Activated CD8-positive, alpha-beta memory T cell treated with anti-CD3 and anti-CD28 coated beads for 1 hour (primary cell): ENCODE data around the gene MYLK3.

Experiments used
- DNase-seq, 2 donors: peaks; one replicate each; pipeline ENCODE4 v3.0.0-alpha.2; 2020; ENCODE audit warnings: low read depth in 1 of 2; ENCODE audit errors: extremely low read depth in 1 of 2

MYLK3 gene

GRCh38 chr16:46728806-46729205 lies 19.3 kb downstream of the MYLK3 start:
- no peak for DNase-seq

GRCh38 chr16:46727630-46728029 lies 20.5 kb downstream of the MYLK3 start:
- no peak for DNase-seq

DNA sequence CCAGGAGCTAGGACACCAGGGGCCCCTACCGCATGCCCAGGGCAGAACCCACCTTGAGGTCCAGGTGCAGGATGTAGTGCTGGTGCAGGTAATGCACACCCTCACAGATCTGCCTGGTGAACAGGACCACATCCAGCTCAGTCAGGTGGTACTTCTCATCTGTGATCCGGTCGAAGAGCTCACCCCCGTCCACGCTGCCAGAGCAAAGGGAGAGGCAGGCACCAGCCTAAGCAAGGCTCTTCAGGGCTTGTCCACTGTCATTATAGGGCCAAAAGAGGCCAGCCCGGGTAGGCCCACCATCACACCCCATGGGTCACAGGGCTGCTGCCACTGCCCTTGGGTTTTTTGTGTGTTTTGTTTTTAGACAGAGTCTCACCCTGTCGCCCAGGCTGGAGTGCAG lies 21.0 kb downstream of the MYLK3 start:
- no peak for DNase-seq

- DNase-seq: no peak
Observed at GRCh38 chr16:46721885-46722284, 26.3 kb downstream of the MYLK3 start.

- DNase-seq: no peak
Observed at GRCh38 chr16:46720619-46721018, 27.5 kb downstream of the MYLK3 start.

GRCh38 chr16:46719528-46719927 lies 28.6 kb downstream of the MYLK3 start:
- DNase-seq: no peak

DNA sequence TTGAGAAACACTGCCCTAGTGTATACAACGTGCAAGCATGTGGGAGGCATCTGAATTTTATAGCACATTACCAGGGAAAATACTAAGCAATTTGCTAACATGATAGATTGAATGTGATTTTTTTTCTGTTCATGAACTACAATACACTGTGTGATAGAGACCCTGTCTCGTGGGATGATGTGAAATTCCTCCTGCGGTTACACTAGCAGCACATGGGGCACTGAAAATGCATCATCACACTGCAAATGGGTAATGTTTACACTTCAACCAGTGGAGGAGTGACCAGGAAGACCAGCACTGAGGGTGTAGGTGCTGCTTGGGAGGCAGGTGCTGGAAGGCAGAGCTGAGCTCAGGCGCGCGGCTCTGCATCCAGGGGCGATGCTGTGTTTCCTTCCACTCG lies 29.9 kb downstream of the MYLK3 start:
- no peak for DNase-seq

GRCh38 chr16:46717692-46718091 lies 30.5 kb downstream of the MYLK3 start:
- no peak for DNase-seq

DNA sequence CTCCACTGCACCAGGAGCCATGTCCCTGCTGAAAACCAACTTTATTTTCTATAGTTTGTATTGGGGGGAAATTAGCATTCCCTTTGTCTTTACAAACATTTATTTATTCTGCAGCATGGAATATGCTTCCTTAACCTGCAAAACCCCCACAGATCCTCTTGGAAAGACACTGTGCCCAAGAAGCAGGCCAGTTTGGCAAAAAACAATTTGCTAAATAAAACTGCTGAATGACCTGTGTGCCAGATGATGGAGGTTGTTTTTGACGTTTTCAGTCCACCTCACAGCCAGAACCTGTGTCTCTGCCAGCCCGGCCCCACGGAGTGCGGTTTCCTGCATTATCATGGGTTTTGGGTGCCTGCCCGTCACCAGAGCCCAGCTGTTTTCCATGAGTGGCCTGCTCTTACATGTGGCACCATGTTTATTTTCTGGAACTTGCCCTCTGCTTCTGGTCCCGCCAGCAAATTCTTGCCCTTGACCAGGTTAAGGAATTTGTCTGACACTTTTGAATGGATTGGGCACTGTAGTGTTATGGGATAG lies 32.3 kb downstream of the MYLK3 start:
- DNase-seq: no peak

DNA sequence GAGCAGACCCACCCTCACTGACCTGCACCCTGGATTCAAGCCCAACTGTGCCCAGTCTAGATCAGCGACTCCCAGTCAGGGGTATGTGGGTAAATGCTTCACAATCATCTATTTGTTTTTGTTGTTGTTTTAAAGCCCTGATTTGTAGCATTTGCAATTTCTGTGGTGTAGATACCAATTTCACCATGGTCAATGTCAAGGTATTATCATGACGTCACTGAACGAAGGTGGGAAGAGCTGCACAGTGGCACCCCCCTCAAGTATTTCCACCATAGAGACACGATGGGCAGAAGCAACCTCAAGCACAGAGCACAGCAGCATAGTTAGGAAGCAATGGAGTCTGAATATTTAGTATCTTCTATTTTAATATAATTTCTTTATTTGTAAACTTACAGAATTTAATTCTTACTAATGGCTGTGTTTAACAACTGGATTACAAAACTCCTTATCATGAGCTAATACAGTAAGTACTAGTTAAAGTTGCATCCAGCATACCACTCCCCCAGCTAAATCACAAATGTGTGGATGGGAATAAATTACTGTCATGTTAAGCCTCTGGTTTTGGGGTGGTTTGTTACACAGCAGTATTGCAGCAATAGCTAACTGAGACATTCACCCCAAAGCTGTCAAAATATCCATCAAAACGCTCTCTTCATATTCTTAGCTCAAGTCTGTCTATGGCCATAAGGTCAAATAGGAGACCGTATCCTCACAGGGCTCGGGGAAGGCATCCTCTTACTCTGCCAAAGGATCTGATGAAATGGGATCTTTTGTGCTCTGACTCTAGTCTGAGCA lies 33.1 kb downstream of the MYLK3 start:
- no peak for DNase-seq

DNA sequence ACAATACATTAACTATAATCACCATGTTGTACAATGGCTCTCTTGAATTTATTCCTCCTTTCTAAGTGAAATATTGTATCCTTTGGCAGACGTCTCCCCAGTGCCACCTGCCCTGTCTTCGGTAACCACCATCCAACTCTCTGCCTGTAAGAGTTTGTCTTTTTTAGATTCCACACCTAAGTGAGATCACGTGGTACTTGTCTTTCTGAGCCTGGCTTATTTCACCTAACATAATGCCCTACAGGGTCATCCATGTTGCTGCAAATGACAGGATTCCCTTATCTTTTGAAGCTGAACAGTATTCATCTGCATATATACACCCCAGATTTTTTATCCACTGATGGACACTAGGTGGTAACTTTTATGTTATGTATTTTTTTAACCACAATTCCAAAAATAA lies 34.5 kb downstream of the MYLK3 start:
- DNase-seq: no peak

- DNase-seq: no peak
Observed at GRCh38 chr16:46712911-46713310, 35.2 kb downstream of the MYLK3 start.

DNA sequence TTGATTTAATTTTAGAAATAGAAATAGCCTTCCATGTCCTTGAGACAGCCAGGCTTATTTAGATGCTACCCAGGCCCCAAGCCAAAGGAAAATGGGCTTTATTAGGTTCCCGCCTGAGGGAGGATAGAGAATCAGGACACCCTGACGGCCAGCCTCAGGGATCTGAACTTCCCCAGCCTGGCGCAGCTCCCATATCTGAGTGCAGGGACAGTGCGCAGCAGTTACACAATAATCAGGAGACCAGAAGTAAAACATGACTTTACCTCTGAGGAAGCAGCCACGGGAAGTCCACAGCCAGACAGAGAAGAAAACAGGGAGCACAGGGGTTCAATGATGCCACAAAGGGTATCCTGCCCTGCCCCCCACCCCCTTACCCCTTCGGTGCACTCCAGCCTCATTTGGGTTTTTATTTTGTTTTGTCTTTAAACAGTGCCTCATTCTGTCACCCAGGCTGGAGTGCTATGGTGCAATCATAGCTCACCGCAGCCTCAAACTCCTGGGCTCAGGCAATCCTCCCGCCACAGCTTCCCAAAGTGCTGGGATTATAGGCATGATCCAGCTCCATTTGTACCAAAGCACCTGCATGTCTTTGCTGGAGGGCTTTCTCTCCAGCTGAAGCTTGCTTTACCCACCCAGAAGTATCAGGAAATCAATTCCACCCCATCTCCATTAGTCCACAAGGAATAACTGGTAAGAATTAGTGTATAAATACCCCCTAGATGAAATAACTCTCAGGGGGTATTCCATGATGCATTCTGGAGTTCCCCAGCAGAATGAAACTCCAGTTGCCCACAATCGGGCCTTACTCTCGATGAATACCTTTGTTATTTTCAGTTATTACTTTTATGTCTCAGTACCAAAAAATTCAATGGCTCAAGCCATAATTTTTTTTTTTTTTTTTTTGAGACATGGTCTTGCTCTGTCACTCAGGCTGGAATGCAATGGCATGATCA lies 36.8 kb downstream of the MYLK3 start:
- DNase-seq: no peak

- no peak for DNase-seq
Observed at GRCh38 chr16:46709469-46710005, 38.6 kb downstream of the MYLK3 start.

DNA sequence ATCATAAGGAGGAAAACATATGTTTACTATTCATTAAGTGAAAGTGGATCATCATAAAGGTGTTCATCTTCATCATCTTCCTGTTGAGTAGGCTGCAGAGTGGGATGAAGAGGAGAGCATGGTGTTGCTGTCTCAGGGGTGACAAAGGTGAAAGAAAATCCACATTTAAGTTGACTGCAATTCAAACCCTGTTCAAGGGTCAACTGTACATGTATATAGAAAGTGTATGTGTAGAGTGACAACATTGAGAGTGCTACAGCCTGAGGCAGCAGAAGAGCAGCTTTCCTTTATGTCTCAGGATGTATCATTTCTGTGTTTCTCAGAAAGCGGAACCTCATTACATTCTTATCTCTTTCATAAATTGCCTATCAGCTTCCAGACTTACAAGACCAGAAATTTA lies 41.5 kb downstream of the MYLK3 start:
- DNase-seq: no peak

- no peak for DNase-seq
Observed at GRCh38 chr16:46702030-46702429, 46.1 kb downstream of the MYLK3 start.

- no peak for DNase-seq
Observed at GRCh38 chr16:46701615-46702014, 46.5 kb downstream of the MYLK3 start.

GRCh38 chr16:46700048-46700447 lies 48.1 kb downstream of the MYLK3 start:
- DNase-seq: no peak

- DNase-seq: no peak
Observed at GRCh38 chr16:46696957-46697356, 51.2 kb downstream of the MYLK3 start.

DNA sequence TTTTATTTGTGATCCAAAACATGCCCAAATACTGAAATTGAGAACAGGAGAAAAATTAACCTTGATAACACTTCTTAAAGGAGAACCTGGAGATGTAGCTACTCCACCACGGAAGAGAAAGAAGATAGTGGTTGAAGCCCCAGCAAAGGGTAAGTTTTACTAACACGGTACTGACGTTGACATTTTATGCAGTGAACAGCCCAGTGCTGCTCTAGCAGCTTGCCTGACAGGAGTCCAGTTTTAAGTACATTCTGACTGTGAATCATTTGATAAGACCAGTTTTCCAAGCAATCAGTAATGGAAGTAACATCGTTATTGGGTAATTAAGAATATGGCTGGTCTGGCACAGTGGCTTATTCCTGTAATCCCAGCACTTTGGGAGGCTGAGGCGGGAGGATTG lies 52.2 kb downstream of the MYLK3 start:
- DNase-seq: no peak

DNA sequence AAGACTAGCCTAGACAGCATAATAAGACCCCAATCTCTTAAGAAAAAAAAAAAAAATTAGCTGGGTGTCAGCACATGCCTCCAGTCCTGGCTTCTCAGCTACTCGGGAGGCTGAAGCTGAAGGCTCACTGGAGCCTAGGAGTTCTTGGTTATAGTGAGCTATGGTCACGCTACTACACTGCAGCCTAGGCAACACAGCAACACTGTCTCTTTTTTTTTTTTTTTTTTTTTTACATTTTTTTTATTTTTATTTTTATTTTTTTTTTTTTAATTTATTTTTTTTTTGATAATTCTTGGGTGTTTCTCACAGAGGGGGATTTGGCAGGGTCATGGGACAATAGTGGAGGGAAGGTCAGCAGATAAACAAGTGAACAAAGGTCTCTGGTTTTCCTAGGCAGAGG lies 54.5 kb downstream of the MYLK3 start:
- no peak for DNase-seq
